Ishikawa (cell line): Measurements from ENCODE around the gene ENG.

ENCODE experiments used
- TCF12 ChIP-seq: IDR thresholded peaks from 2 replicates; pipeline ENCODE4 v1.6.1; 2012; ENCODE audit warnings: low read depth
- USF1 ChIP-seq: IDR thresholded peaks from 2 replicates; pipeline ENCODE4 v1.6.1; 2012

- TF ChIP-seq USF1 = no peak
- no peak for TF ChIP-seq TCF12
These were observed 39.6 kb downstream of the ENG start for GRCh38 chr9:127814619-127815511.
